Measurements from ENCODE around the gene RUFY1.

Gene RUFY1

DNA sequence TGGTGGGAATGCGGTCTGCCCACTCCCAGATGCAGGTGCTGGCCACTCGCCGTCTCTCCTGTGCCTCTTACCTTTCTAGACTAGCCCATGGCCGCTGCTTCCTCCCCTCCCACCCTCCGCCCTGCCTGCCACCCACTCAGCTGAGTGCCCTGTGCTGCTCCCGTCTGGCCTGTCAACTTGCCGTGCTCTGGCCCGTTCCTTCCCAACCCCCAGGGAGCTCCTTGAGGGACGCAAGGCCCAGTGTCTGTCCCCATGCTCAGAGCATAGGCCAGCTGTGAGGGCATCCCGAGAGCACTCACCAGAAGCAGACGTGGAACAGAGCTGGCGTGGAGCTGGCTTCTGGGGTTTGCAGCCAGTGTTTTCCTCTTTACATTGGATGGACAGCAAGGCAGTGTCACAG lies 53.0 kb downstream of the RUFY1 start:
- DNase-seq (ENCODE audit: low spot score): no peak

DNA sequence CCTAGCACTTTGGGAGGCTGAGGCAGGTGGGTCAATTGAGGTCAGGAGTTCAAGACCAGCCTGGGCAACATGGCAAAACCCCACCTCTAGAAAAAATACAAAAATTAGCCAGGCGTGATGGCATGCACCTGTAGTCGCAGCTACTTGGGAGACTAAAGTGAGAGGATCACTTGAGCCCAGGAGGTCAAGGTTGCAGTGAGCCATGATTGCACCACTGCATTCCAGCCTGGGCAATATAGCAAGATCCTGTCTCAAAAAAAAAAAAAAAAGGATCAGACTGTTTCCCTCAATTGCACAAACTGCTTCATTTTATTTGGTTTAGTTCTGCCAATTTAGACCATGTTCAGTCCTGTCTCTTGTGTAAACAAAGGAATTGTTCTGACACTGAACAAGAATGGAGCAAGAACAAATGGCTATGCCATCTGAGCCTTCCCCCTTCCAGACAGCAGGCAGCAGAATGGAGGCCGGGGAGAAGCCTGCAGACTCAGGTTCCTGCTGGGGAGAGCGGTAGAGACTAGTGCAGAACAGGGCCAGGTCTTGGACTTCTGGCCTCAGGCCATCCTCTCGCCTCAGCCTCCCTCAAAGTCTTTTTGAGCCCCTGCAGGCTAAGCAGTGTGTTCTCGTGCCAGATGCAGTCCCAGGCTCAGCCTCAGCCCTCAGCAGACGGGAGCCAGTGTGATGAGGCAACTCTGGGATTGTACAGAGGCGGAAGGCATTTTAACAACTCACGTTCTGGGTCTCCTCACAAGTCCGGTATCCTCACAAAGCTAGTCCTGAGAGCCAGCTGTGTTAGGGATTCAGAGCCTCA lies 54.9 kb downstream of the RUFY1 start:
- DNase-seq (ENCODE audit: low spot score): no peak

DNA sequence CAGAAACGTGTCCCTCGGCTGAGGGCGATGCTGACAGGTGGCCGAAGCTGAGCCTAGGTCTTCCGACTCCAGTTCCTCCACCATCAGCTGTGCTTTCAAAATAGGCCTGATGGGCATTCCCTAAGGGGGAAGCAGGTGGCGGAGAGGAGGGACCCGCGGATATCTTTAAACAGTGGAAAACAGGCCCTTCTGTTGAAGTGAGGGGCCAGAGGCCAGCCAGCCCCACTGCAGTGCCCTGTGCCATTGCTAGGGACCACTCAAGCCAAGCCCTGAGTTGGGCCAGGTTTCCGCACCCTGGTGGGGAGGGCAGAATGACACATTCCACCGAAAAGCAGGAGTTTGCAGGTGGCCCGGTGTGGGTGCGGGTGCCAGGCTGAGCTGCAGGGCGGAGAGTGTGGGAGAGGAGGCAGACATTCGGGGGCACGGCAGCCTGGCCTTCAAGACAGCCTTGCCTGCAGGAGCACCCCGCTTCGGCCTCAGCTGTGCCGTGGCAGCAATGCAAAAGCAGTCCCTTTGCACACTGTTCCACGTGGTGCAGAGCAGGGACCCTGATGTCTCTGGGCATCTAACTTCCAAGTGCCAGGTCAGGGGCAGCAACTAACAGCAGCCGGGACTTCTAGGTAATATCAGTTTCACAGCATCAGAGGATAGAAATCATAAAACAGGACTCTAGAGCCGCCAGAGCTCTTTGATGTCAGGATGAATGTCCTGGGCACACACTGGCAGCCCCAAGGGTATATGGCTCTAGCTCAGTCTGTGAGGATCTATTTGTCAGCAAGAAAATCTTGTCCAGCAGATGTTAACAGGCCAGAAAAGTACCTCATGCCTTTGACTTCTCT lies 55.9 kb downstream of the RUFY1 start:
- no peak for DNase-seq (ENCODE audit: low spot score)

DNA sequence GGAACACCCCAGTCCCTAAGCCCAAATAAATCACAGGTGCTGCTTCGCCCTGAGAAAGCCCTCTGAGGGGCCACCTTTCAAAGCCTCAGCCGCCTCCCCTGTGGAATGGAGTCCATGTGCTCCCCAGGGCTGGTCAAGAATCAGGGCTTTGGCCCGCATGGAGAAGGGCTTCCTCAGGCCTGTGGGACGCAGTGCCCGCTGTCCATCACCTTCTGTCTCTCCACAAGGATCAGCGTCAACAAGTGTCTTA lies 56.5 kb downstream of the RUFY1 start:
- DNase-seq (ENCODE audit: low spot score): no peak

DNA sequence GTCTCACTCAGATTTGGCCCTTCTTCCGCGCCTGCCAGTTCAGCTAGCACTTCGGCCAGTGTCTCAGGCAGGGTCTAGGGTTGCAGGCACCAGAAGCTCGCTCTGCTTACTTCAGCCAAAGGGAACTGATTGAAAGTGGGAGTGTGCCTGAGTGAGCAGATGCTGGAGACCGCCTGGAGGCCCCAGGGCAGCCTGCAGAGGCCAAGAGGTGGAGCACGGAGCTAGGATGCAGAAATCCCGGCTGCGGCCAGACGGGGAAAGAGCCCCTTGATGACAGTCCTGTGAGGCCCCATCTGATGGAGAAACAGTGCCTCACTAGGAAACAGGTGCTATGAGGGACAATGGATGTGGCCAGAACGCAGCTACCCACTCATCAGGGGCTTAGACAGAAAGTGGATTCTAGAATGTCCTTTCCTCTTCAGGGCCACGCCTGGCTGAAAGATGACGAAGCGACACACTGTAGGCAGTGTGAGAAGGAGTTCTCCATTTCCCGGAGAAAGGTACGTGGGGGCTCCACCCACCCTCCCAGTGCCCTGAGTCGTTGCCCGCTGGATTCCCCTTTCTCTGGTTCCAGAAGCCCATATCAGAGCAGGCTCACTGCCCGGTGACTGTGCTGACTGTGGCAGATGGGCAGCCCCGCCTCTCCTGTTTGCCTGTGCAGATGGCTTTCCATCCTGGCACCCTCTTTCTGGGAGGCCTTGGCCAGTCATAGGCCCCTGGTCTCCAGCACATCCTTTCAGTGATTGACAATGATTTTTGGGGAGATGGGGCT lies 57.0 kb downstream of the RUFY1 start:
- peak; percentile 52 for DNase-seq (ENCODE audit: low spot score)

DNA sequence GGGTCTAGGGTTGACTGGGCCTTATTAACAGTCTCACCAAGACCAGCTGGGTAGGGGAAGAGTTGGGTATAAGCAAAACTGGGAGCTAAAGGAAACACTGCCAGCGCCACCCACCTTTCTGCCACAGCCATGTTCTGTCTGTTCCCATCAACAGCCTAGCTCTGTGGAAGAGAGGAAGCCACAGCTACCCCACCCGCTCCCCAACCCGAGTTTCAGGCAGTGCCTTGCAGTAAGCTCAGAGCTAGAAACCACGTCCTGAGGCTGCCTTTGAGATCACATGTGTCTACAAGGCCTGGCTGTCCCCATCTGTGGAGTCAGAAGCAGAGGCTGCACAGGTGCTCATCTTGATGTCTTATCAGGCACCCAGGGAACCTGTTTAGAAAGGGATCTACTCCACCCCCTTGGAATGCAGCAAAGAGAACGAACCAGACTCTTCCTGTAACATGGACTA lies 57.8 kb downstream of the RUFY1 start:
- DNase-seq (ENCODE audit: low spot score): no peak

DNA sequence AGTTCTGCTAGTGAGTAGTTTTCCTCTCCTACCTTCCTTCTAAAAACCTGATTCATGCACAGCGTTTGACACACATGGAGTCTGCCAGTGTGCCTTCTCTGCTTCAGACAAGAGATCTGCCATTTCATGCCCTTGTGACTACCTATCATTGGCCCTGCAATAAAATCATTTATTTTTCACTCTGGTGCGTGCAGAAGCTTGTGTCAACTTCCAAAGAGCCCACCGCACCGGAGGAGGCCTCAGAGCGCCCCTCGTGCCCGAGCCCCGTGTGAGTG lies 59.4 kb downstream of the RUFY1 start:
- no peak for DNase-seq (ENCODE audit: low spot score)

DNA sequence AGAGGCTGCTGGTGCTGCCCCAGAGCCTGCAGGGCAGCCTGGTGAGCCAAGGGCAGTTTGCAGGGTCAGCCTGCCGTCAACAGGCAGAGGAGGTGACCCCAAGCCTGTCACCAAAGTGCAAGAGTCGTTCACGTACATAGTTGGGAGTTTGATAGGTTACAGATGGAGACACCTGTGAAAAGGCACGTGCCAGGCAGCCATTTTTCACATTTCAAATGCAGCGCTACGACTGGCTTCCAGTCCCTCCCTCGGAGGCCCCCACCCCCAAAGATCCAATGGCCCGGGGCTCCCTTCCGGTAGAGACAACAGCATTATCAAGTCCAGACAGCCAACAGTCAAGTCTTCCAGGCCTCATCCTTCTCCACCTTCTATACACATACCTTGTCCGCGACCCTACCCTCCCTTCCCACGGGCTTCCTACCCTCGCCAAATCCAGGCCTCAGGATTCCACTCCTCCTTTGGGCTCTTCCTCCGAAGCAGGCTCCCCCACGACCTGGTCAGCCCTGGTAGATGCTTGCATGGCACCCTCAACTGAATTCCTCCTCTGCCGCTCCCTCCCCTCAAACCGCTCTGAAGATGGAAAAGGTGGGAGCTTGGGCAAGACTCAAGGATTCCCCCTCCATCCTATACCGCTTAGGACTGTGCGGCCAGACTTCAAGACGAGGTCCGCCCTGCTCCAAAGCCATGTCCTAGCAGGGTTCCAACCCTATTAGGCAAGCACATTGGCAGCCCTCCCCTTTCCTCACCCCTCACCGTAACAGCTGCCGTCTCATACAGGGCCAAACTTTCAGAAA lies 60.0 kb downstream of the RUFY1 start:
- DNase-seq (ENCODE audit: low spot score): no peak

DNA sequence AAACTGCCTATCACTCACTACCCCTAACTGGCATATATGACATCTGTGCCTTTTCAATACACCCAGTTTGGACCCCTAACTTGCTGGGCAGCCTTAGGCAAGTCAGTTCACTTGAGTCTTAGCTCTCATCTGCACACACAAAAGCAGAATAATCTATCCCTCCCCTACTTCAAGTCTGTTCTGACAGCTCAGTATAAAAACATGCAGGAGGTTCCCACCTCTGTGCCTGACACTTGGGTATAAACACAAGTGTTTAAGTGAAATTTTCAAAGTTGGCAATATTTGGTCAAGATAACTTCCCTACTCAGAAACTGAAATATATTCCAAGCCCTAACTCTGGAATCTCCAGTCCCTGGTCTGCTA lies 60.5 kb downstream of the RUFY1 start:
- no peak for DNase-seq (ENCODE audit: low spot score)

DNA sequence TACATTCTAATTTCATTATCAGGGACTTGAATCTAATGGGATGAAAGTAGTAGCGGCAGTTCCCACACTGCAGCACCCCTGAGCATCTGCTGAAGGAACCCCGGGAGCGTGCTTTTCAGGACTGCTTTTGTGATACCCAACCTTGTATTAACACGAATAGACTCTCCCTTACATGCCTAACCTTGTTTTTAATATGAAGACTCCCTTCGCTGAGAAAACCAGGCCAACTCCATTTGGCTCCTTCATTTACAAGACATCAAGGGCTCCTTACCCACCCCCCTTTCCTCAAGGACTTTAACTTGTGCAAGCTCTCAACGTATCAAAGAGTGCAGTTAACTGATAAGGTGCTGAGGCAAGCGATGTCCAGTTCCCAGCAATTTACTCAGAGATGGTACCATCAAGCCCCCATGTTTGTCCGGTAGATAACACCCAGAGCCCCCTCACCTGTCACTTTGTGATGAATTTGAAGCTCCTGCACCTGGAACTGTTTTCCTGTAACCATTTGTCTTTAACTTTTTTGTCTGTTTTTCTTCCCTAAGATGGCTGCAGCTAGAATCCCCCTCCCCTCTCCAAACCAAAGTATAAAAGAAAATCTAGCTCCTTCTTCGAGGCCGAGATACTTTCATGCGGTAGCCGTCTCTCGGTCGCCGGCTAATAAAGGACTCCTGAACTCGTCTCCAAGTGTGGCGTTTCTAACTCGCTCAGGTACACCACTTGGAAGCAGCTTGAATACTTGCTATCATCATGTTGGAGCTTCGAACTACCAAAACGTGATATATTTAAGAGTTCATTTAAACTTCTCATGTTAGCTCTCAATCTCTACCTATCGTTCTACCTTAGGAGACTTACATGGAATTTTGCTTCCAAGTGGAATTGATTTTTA lies 62.5 kb downstream of the RUFY1 start:
- DNase-seq (ENCODE audit: low spot score): no peak

DNA sequence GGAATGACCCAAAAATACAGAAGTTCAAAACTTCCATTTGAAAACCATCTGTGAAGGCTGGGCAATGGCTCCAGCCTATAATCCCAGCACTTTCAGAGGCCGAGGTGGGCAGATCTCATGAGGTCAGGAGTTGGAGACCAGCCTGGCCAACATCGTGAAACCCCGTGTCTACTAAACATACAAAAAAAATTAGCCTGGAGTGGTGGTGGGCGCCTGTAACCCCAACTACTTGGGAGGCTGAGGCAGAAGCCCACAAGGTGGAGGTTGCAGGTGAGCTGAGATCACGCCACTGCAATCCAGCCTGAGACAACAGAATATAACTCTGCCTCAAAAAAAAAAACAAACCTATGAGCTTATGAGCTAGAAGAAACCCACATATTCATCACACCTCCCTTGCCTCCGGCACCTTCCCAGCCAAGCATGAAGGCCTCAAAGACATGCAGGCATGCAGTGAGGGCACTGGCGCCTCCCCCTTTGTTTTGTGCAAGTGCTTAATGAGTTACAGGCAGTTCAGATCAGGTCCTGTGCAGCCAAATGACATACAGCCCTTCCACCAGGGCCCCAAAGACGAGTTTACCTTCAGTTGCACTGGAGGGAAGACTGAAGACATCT lies 63.2 kb downstream of the RUFY1 start:
- no peak for DNase-seq (ENCODE audit: low spot score)

DNA sequence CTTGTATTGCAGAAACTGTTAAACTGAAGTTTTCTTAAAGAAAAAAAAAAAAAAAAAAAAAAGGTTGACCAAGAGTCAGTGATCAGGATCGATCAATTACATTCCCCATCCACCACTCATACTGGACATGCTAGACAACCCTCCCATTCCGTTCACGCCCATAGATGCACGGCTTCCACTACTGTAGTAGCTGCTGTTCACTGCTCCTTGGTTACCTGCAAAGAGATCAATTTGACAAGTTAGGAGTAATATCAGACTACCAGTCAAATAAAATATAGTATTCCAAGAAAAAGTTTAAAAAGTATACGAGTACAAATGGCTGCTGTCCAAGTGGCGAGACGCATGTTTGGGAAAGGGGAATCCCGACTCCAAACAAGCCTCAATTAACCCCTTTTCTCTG lies 64.4 kb downstream of the RUFY1 start:
- no peak for DNase-seq (ENCODE audit: low spot score)

DNA sequence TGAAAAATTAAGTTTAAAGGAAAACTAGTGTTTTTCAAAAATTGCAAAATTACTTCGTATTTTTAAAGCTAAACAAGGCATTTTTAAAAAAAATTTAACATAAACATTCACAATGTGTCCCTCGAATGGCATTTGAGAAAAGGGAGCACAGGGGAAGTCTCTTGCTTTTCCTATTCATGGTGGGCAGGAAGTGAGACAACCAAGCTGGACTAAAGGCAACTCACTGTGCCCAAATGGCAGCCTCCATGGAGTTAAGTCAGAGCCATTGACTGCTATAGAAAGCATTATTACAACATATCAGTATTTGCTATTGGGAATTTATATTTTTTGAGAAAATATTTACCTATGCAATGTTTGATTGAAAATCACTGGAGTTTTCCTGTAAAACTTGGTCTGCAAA lies 64.8 kb downstream of the RUFY1 start:
- no peak for DNase-seq (ENCODE audit: low spot score)

DNA sequence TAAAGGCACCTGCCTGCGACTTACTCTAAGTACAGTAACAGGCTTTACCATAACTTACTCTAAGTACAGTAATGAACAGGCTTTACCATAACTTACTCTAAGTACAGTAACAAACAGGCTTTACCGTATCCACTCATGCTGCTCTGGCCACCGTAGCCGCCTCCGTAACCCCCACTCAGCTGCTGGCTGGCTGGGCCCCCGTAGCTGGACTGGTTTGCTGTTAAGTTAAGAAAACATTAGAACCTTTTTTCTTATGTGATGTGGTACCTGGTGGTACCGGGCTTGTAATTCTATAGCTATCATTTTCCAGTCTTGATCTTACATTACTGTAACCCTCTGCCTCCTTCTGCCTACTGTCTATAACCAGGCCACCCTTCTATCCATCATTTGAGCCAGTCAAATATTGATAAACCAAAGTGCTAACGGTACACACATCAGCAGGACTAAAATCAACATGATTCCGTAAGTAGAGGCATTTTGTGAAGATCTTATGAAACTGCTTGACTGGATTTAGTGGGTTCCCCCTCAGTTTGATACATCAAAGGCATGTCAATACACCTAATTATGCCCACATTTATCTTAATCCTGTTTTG lies 65.7 kb downstream of the RUFY1 start:
- no peak for DNase-seq (ENCODE audit: low spot score)

DNA sequence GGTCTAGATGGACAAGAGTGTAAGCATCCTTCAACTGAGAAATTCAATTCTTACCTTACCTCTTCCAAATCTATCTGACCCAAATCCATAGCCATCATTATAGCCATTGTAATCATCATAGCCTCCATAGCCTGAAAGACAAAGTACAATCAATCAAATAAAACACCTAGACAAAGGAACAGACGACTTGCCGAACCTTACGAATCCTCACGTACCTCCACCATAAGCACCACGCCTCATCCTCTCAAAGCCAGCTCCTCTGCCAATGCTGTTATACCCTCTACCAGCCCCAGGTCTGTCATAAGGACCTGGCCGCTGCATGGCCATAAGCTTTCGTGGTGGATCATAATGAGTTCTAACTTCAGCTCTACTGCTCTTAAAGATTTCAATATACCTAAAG lies 67.6 kb downstream of the RUFY1 start:
- no peak for DNase-seq (ENCODE audit: low spot score)

DNA sequence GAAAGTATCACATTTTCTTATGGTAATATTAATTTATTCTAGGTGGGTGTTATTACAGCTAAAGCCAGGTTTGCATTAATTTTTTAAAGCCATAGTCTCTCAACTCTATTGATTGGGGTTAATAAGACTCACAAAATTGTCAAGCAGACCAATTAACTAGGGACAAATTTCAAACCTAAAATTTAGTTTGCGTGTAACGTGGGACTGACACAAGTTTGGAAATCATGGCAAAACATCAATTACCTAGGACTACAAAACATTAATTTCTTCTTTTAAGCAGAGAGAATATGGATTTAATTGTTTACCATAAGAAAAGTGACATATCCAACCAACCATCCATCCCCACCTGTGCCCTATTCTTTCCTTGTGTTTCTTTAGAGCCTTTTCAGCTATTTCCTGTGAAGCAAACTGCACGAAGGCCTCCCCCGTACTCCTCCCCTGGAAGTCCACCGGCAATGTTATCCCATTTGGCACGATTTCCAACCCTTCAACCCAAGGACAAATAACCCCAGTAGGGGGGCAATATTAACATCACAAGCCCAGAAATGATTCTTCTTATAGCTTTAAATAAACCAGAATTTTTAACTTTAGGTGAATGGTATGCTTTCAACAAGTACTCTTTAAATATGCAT lies 68.7 kb downstream of the RUFY1 start:
- no peak for DNase-seq (ENCODE audit: low spot score)

DNA sequence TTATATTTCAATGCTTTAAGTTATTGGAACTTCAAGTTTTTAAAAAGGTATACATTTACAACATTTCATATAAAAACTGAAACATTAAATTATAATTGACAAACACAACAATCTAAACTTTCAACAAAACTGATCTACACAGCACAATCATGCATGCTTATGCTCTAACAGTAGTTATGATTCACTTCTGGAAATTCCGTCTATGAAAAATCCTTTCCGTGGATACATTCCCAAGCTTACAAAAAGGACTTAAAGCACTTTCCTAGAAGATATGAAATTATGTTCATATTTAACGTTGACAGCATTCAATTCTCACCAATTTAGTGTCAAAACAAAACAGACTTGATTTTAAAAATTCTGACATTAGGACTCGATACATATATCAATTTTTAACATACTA lies 69.4 kb downstream of the RUFY1 start:
- no peak for DNase-seq (ENCODE audit: low spot score)

DNA sequence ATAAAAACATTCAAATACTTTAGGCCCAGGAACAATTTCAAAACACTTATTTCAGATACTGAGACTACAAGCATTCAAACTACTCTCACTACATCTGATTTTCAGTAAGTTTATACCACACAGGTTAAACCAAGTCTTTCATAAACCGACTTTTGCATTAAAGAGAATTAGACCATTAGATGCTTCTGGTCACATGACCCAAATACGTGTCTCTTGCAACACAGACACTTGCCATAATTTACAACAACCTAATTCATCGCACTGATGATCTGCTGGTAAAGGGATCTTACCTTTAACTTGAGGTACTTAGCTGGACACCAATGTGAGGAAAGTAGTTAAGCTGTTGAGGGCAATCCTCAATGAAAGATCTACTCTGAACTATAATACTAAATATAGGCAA lies 69.9 kb downstream of the RUFY1 start:
- no peak for DNase-seq (ENCODE audit: low spot score)

DNA sequence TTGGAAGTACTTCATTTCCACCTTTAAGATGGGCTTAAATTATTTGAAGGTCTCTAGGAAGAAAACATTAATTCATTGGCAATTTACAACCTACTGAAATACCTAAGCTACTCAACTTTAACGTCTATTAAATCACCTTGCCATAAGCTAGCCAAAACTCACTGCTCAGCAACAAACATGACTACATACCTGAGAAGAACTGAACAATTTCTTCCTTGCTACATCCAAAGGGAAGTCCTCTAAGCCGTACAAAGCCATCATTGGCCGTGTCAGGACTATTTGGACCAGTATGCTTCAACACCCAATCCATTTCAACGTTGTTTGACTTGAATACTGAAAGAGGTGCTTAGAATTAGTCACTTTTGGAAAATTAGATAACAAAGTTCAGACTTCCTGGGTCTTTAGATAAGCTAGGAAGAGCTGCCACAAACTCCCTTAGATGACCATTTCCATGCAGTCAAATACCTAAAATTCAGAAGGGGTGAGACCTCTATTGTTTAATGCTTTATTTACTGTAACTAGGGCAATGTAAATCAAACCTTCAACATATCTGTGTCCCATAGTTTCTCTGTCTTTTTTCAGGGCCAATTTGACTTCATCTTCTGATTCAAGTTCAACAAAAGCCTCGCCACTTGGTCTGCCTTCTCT lies 70.5 kb downstream of the RUFY1 start:
- no peak for DNase-seq (ENCODE audit: low spot score)

Data from pons (tissue), 1 donor.